Endothelial cell of umbilical vein (primary cell): ENCODE results near the gene UBE2H. TPM values are rescaled to one million over a fixed set of nuclear protein-coding genes. Genes with fewer than 3 reads are reported as not detected.
A peak's percentile ranks its signal among the peaks of the same experiment; 100 is the strongest.

Source experiments
- BruUV-seq: library from RNA; stranded (reverse); fragments of 400-500 nt; replicated peaks from 2 replicates; lab custom pipeline; 2021; lab: Mats Ljungman, UMichigan
- CTCF ChIA-PET: fragments of 300-600, 350-600 bp; sonication (Branson Sonifier 250); formaldehyde crosslinking; loops from one replicate; lab custom pipeline; 2021; ENCODE audit warnings: antibody characterized with exemption, inconsistent platforms; lab: Charles Lee
- POLR2A ChIA-PET: fragments of 300-600, 350-600 bp; sonication (Branson Sonifier 250); formaldehyde crosslinking; loops from one replicate; lab custom pipeline; 2021; ENCODE audit warnings: antibody characterized with exemption, inconsistent platforms; lab: Charles Lee
- DNase-seq: peaks from one replicate; pipeline ENCODE4 v3.0.0-alpha.2; 2011; ENCODE audit warnings: low read depth, low spot score
- FAIRE-seq: peaks from 2 replicates; lab custom pipeline; 2011; peaks lifted over from hg19 to GRCh38; lab: Jason Lieb, UNC
- H2AFZ ChIP-seq: 2 replicates; pipeline ENCODE4 v1.6.0; 2012; ENCODE audit warnings: low read depth, low read length, control low read depth, inconsistent platforms
- H3K27ac ChIP-seq: 2 replicates; pipeline ENCODE4 v1.5.1; 2011; ENCODE audit warnings: low read depth, mild to moderate bottlenecking, control low read depth, low read length, moderate library complexity; ENCODE audit not compliant: insufficient read depth
- H3K27me3 ChIP-seq, 2 experiments: 2 replicates each; pipeline versions ENCODE4 v1.6.0 to v1.6.1; 2011; ENCODE audit warnings: low read length in 2 of 2, mixed read lengths in 1 of 2; ENCODE audit not compliant: control insufficient read depth in 2 of 2, insufficient read depth in 2 of 2
- H3K36me3 ChIP-seq, 2 experiments: 2 replicates in 1 of 2; 3 replicates in 1 of 2; pipeline ENCODE4 v1.5.1; 2011; ENCODE audit warnings: low read length in 2 of 2, mild to moderate bottlenecking in 1 of 2, moderate library complexity in 1 of 2; ENCODE audit not compliant: control insufficient read depth in 2 of 2, insufficient read depth in 2 of 2; ENCODE audit errors: extremely low read depth in 1 of 2
- H3K4me1 ChIP-seq: 3 replicates; pipeline ENCODE4 v1.5.1; 2011; ENCODE audit warnings: mild to moderate bottlenecking, low read length; ENCODE audit not compliant: control insufficient read depth, insufficient read depth; ENCODE audit errors: extremely low read depth
- H3K4me2 ChIP-seq: 2 replicates; pipeline ENCODE4 v1.6.1; 2011; ENCODE audit warnings: low read length, control low read depth, mixed read lengths; ENCODE audit not compliant: insufficient read depth
- H3K4me3 ChIP-seq, 3 experiments: fragments of 200-600 bp in 1 of 3; sonication (generic), shearing (Covaris generic) in 1 of 3; replicated peaks in 1 of 3; 2 replicates each; pipeline ENCODE4 v1.5.1; 2011 to 2016; ENCODE audit warnings: control low read depth in 3 of 3, low read length in 3 of 3, mild to moderate bottlenecking in 2 of 3, inconsistent platforms in 1 of 3, low read depth in 1 of 3, moderate library complexity in 1 of 3; ENCODE audit not compliant: insufficient read depth in 1 of 3
- H3K79me2 ChIP-seq: 2 replicates; pipeline ENCODE4 v1.6.0; 2012; ENCODE audit warnings: low read length, inconsistent platforms; ENCODE audit not compliant: control insufficient read depth, insufficient read depth
- H3K9ac ChIP-seq: replicated peaks from 2 replicates; pipeline ENCODE3; 2011; ENCODE audit warnings: low read length, control low read depth; ENCODE audit not compliant: insufficient read depth; ENCODE audit errors: extremely low read depth
- H3K9me1 ChIP-seq: replicated peaks from 3 replicates; pipeline ENCODE4 v1.6.0; 2011; ENCODE audit warnings: mild to moderate bottlenecking, low read length; ENCODE audit not compliant: control insufficient read depth, insufficient read depth; ENCODE audit errors: extremely low read depth
- H3K9me3 ChIP-seq: replicated peaks from 2 replicates; pipeline ENCODE4 v1.5.1; 2012; ENCODE audit warnings: low read length, inconsistent platforms; ENCODE audit not compliant: control insufficient read depth, insufficient read depth
- H4K20me1 ChIP-seq: replicated peaks from 2 replicates; pipeline ENCODE3; 2011; ENCODE audit warnings: mild to moderate bottlenecking, low read length; ENCODE audit not compliant: control insufficient read depth, insufficient read depth; ENCODE audit errors: extremely low read depth
- CTCF ChIP-seq, 2 donors: IDR thresholded peaks; 1 replicate in 1 of 2; 2 replicates in 1 of 2; pipeline ENCODE4 v1.5.1; 2011; ENCODE audit warnings: low read length in 2 of 2, mild to moderate bottlenecking in 2 of 2, moderate library complexity in 2 of 2, control low read depth in 1 of 2, inconsistent platforms in 1 of 2, low read depth in 1 of 2; ENCODE audit not compliant: insufficient read depth in 1 of 2; ENCODE audit errors: extremely low read depth in 1 of 2
- EZH2 ChIP-seq: IDR thresholded peaks from 2 replicates; pipeline ENCODE4 v1.6.1; 2012; ENCODE audit warnings: borderline replicate concordance, low read depth, mild to moderate bottlenecking, moderate library complexity, low read length, inconsistent platforms; ENCODE audit not compliant: severe bottlenecking
- FOS ChIP-seq: IDR thresholded peaks from 2 replicates; pipeline ENCODE4 v1.6.1; 2011; ENCODE audit warnings: mild to moderate bottlenecking, low read length, moderate library complexity, borderline replicate concordance; ENCODE audit not compliant: insufficient read depth
- JUN ChIP-seq: IDR thresholded peaks from 2 replicates; pipeline ENCODE4 v1.6.1; 2011; ENCODE audit warnings: borderline replicate concordance, low read depth; ENCODE audit not compliant: insufficient read length, insufficient read depth
- MAX ChIP-seq: IDR thresholded peaks from 2 replicates; pipeline ENCODE4 v1.6.1; 2011; ENCODE audit not compliant: insufficient read depth, insufficient read length
- MYC ChIP-seq: IDR thresholded peaks from one replicate; pipeline ENCODE4 v1.6.1; 2011; ENCODE audit warnings: mild to moderate bottlenecking, low read depth, low read length
- dilution Hi-C: fragments of 300-500 bp; cut with MboI; formaldehyde crosslinking; loops from one replicate; pipeline ENCODE4 v1.15.0; 2019; ENCODE audit warnings: low sequenced_read_pairs; ENCODE audit not compliant: extremely low pct_ligation_motif_present
- intact Hi-C: fragments of 100-400 bp; cut with micrococcal nuclease; formaldehyde crosslinking; loops from one replicate; pipeline ENCODE4 v1.10.0; 2022
- polyA plus RNA-seq, 4 experiments: library from polyadenylated mRNA; depleted of rRNA in 3 of 4; stranded (reverse) in 3 of 4; unstranded in 1 of 4; fragments of >200 nt; gene quantifications; 2 replicates each; pipeline versions ENCODE4 v1.2.1 to v1.2.3, GENCODE V29; 2011 to 2012; ENCODE audit warnings: missing spikeins in 1 of 4
- total RNA-seq: library from RNA; stranded (reverse); gene quantifications from 2 replicates; pipeline ENCODE4 v1.2.3, GENCODE V29; 2021

UBE2H gene
- total and polyA plus RNA-seq, 2 donors (not counting 3 experiments of a cell fraction or from before 2014, with no cell fraction given): 51.7 to 90.1 TPM

GRCh38 chr7:129875160-129875559 lies 77.6 kb downstream of the UBE2H start:
- FAIRE-seq: peak; percentile 60

GRCh38 chr7:129874722-129875121 lies 78.0 kb downstream of the UBE2H start:
- TF ChIP-seq MYC (no peak), EZH2 (no peak), CTCF (IDR thresholded peaks at IDR 0.05; ENCODE audit: extremely low read depth in 1 of 2, insufficient read depth in 1 of 2, low read depth in 1 of 2, low read length in 2 of 2) (no peak), MAX (no peak)
- no peaks in the 10 kb centered on the region for H3K9me1 ChIP-seq
- H3K27me3 ChIP-seq: no peaks in the 10 kb centered on the region
- H3K36me3 ChIP-seq: peaks cover 0 to 4% of the 10 kb centered on the region in 2 experiments
- no peak overlapping the region for H3K27ac ChIP-seq
- ChIA-PET POLR2A (interaction anchor here (0.8 kb wide), 1 partner anchor 24 kb away, joined by 3 read pairs; no protein-coding TSS in a partner anchor), CTCF (interaction anchor here (0.7 to 2.1 kb wide), 2 partner anchors 9 to 109 kb away, joined by 4 to 10 read pairs; no protein-coding TSS in a partner anchor)
- H3K9ac ChIP-seq: no peak overlapping the region
- peaks cover 6% of the 10 kb centered on the region for H4K20me1 ChIP-seq
- intact Hi-C loops (no loop called here), dilution Hi-C loops (no loop called here)
- BruUV-seq: no TSS peak
- H2AFZ ChIP-seq: no peak overlapping the region
- DNase-seq (no peak), FAIRE-seq (no peak)
- H3K9me3 ChIP-seq: no peaks in the 10 kb centered on the region
- H3K4me2 ChIP-seq: no peak overlapping the region
- peaks cover 23% of the 10 kb centered on the region for H3K4me1 ChIP-seq
- H3K79me2 ChIP-seq: peaks cover 4% of the 10 kb centered on the region
- no peak overlapping the region for H3K4me3 ChIP-seq

More at GRCh38 chr7:129875160-129875559, 77.6 kb downstream of the UBE2H start:
- peak overlapping the region in 1 of 3 experiments; percentile 27 for H3K4me3 ChIP-seq
- peak overlapping the region; percentile 81 for H3K4me2 ChIP-seq
- no peak for DNase-seq
- no peak overlapping the region for H3K9ac ChIP-seq
- dilution Hi-C loops: no loop called here
- BruUV-seq: no TSS peak
- CTCF ChIA-PET: interaction anchor here (0.7 to 2.1 kb wide), 3 partner anchors 9 to 109 kb away, joined by 4 to 10 read pairs (median 5); no protein-coding TSS in a partner anchor
- intact Hi-C loops: no loop called here
- no peak overlapping the region for H3K27ac ChIP-seq
- TF ChIP-seq JUN (peak; percentile 40), MYC (no peak), FOS (peak; percentile 31)
- H2AFZ ChIP-seq: no peak overlapping the region
- H3K79me2 ChIP-seq: peaks cover 4% of the 10 kb centered on the region
- H4K20me1 ChIP-seq: peaks cover 6% of the 10 kb centered on the region
- H3K9me1 ChIP-seq: no peaks in the 10 kb centered on the region
- peaks cover 0 to 4% of the 10 kb centered on the region in 2 experiments for H3K36me3 ChIP-seq
- POLR2A ChIA-PET: interaction anchor here (0.8 kb wide), 1 partner anchor 24 kb away, joined by 3 read pairs; no protein-coding TSS in a partner anchor
- H3K4me1 ChIP-seq: peaks cover 23% of the 10 kb centered on the region
- H3K9me3 ChIP-seq: no peaks in the 10 kb centered on the region
- H3K27me3 ChIP-seq: no peaks in the 10 kb centered on the region
